ENCODE results near the gene ARL13B.

DNA sequence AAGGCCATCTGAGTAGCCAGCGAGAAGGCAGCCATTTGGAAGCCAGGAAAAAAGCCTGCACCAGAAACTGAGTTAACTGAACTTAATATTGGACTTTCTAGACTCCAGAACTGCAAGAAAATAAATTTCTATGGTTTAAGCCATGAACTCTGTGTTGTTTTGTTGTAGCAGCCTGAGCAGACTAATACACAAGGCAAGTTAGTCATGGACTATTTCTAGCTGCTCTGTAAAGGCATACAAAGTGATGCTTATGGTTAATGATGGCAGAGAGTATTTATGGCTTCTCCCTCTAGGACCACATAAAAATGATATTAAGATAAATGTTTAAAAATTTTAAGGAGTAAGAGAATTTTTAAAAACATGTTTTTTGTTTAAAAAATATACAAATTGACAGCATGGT, 43.4 kb upstream of the ARL13B start:
- TF ChIP-seq EP300 (IDR thresholded peaks at IDR 0.05; ENCODE audit: borderline replicate concordance) (no peak), RAD21 (IDR thresholded peaks at IDR 0.05; ENCODE audit: low read depth) (no peak), EGR1 (IDR thresholded peaks at IDR 0.05) (no peak), TEAD4 (IDR thresholded peaks at IDR 0.05) (no peak), ZBTB7A (IDR thresholded peaks at IDR 0.05; ENCODE audit: low read depth) (no peak), CEBPB (IDR thresholded peaks at IDR 0.05) (no peak)
- TF ChIP-seq, protein P1, sequence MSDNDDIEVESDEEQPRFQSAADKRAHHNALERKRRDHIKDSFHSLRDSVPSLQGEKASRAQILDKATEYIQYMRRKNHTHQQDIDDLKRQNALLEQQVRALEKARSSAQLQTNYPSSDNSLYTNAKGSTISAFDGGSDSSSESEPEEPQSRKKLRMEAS (IDR thresholded peaks at IDR 0.05): no peak
- TF ChIP-seq, protein P2, sequence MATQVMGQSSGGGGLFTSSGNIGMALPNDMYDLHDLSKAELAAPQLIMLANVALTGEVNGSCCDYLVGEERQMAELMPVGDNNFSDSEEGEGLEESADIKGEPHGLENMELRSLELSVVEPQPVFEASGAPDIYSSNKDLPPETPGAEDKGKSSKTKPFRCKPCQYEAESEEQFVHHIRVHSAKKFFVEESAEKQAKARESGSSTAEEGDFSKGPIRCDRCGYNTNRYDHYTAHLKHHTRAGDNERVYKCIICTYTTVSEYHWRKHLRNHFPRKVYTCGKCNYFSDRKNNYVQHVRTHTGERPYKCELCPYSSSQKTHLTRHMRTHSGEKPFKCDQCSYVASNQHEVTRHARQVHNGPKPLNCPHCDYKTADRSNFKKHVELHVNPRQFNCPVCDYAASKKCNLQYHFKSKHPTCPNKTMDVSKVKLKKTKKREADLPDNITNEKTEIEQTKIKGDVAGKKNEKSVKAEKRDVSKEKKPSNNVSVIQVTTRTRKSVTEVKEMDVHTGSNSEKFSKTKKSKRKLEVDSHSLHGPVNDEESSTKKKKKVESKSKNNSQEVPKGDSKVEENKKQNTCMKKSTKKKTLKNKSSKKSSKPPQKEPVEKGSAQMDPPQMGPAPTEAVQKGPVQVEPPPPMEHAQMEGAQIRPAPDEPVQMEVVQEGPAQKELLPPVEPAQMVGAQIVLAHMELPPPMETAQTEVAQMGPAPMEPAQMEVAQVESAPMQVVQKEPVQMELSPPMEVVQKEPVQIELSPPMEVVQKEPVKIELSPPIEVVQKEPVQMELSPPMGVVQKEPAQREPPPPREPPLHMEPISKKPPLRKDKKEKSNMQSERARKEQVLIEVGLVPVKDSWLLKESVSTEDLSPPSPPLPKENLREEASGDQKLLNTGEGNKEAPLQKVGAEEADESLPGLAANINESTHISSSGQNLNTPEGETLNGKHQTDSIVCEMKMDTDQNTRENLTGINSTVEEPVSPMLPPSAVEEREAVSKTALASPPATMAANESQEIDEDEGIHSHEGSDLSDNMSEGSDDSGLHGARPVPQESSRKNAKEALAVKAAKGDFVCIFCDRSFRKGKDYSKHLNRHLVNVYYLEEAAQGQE (IDR thresholded peaks at IDR 0.05; ENCODE audit: low read depth): no peak

Data from Ishikawa (cell line).